ENCODE results near the gene JOSD1. TPM values are rescaled to one million over a fixed set of nuclear protein-coding genes. Genes with fewer than 3 reads are reported as not detected.

The JOSD1 gene
- total and polyA plus RNA-seq, 9 of the 15 experiments (the other 6 are each of a cell fraction or from before 2014, with no cell fraction given): 8.9 to 39.1 (median 30.4) TPM

GRCh38 chr22:38681582-38682335 is 19.0 kb downstream of the JOSD1 start, which contains the start of gene TOMM22 (continued):
- TF ChIP-seq KLF13 (tag; IDR thresholded peaks at IDR 0.05; ENCODE audit: borderline replicate concordance, low read depth) (peak; percentile 57; the same call in 1 of the 2 replicates), MTA3 (IDR thresholded peaks at IDR 0.05; ENCODE audit: borderline replicate concordance) (peak; percentile 72; the same call in 1 of the 2 replicates), BDP1 (IDR thresholded peaks at IDR 0.05; ENCODE audit: insufficient read depth, insufficient read length) (no peak), GABPA (tag; conservative IDR thresholded peaks at IDR 0.05; ENCODE audit: low read depth) (peak; percentile 99), NR2C1 (IDR thresholded peaks at IDR 0.05) (peak; percentile 89), NR2C1 (tag; IDR thresholded peaks at IDR 0.05) (peak; percentile 93), CHD1 (IDR thresholded peaks at IDR 0.05; ENCODE audit: low read length) (no peak), ID3 (CRISPR knock-in tag; IDR thresholded peaks at IDR 0.05) (no peak), ID3 (tag; IDR thresholded peaks at IDR 0.05) (no peak), ZNF41 (CRISPR knock-in tag; conservative IDR thresholded peaks at IDR 0.05) (no peak), KAT7 (CRISPR knock-in tag; IDR thresholded peaks at IDR 0.05; ENCODE audit: borderline replicate concordance) (peak; percentile 82; the same call in 1 of the 2 replicates), SP1 (CRISPR knock-in tag; IDR thresholded peaks at IDR 0.05) (peak; percentile 44; the same call in 1 of the 2 replicates), PURB (CRISPR knock-in tag; IDR thresholded peaks at IDR 0.05; ENCODE audit: low read depth) (no peak), POLR2H (tag; IDR thresholded peaks at IDR 0.05; ENCODE audit: low read depth) (peak; percentile 43; the same call in 1 of the 2 replicates), FOXA3 (CRISPR knock-in tag; conservative IDR thresholded peaks at IDR 0.05 in 1 of 2, IDR thresholded peaks at IDR 0.05 in 1 of 2) (no peak), THAP12 (CRISPR knock-in tag; IDR thresholded peaks at IDR 0.05) (peak; percentile 97), RFX5 (IDR thresholded peaks at IDR 0.05; ENCODE audit: low read depth, low read length) (no peak), HNRNPL (IDR thresholded peaks at IDR 0.05; ENCODE audit: low read depth, low read length) (peak; percentile 96), RNF219 (CRISPR knock-in tag; IDR thresholded peaks at IDR 0.05) (no peak), ZHX1 (conservative IDR thresholded peaks at IDR 0.05; ENCODE audit: low read length) (no peak)

Measured in K562 (cell line).